GM21381 (cell line): ENCODE results near the gene SNX17.
"Not testable (repeated sequence)": the region's sequence is repeated elsewhere in the genome, so short reads cannot be mapped to it uniquely, and the experiment has no call there.

Source experiments
- ATAC-seq: cut with Tn5 transposase; IDR thresholded peaks from one replicate; pipeline ENCODE4 v1.9.1; 2021; ENCODE audit warnings: mild to moderate bottlenecking, moderate library complexity; ENCODE audit not compliant: unreplicated experiment

SNX17 gene

DNA sequence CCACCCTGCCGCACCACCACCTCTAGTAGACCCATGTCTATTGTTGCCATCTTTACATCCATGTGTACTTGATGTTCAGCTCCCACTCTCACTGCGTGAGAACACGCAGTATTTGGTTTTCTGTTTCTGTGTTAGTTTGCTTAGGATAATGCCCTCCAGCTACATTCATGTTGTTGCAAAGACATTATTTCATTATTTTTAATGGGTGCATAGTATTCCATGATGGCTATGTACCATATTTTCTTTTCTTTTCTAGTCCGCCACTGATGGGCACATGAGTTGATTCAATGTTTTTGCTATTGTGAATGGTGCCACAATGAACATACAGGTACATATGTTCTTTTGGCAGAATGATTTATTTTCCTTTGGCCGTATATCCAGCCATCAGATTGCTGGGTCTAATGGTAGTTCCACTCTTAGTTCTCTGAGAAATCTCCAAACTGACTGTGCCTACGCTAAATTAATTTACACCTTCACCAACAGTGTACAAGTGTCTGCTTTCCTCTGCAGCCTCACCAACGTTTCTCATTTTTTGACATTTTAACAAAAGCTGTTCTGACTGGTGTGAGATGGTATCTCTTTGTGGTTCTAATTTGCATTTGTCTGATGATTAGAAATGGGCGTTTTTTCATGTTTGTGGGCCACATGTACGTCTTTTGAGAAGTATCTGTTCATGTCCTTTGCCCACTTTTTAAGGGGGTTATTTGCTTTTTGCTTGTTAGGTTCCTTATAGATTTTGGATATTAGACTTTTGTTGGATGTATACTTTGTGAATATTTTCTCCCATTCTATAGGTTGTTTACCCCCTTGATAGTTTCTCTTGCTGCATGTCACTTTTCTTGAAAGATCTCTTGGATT lies 20.6 kb downstream of the SNX17 start:
- ATAC-seq: no peak

DNA sequence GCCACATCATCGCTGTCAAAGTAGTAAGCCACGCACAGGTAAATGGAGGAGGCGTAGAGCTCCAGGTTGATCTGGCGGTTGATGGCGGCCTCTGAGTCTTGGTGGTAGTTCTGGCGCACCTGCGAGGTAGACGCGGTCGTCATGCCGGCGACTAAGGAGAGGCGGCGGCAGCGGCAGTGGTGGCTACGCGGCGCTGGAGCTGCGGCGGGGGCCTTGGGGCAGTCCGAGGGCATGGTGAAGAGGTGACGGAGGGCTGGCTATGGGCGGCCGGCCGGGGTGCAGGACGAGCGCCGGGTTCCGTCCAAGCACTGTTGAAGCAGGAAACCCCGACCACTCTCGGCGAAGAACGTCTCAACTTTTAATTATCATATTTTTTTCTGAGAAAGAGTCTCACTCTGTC lies 22.8 kb downstream of the SNX17 start:
- no peak for ATAC-seq

DNA sequence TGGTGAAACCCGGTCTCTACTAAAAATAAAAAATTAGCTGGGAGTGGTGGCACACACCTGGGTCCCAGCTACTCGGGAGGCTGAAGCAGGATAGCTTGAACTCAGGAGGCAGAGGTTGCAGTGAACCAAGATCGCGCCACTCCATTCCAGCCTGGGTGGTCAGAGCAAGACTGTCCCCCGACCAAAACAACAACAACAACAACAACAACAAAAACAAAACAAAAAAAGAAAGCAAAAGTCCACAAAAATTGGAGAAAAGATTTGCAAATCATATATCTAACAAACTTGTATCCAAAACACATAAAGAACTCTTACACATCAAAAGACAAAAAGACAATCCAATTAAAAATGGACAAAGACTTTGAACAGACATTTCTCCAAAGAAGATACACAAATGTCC lies 28.5 kb downstream of the SNX17 start:
- no peak for ATAC-seq

DNA sequence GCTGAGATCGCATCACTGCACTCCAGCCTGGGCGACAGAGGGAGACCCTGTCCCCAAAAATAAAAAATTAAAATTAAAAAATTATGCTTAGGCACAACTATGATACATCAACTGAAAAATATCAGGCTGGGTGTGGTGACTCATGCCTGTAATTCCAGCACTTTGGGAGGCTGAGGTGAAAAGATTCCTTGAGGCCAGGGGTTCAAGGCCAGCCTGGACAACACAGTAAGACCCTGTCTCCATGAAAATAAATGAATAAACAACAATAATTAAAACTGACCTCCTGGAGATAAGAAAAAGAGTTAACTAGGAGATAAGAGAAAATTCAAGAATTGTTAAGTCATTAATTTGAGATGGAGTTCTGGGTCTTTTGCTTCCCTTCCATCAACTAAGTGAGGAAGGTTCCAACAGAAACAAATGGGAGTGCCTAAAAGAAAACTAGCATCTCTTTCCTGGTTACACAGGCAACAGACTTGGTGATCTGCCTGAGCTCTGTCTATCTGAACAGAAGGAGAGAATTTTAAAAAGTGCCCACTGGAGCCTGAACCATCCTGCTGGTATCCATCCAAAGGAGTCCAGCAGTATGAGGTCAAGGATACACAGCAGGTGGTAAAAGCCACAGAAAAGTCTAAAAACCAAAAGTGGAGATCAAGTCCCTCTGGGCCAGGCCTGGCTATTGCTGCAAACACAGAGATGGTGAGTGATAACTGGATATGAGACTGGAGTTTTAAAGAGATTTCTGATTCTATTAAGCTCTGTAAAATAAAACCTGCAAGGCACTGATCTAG lies 30.1 kb downstream of the SNX17 start:
- ATAC-seq: no peak

DNA sequence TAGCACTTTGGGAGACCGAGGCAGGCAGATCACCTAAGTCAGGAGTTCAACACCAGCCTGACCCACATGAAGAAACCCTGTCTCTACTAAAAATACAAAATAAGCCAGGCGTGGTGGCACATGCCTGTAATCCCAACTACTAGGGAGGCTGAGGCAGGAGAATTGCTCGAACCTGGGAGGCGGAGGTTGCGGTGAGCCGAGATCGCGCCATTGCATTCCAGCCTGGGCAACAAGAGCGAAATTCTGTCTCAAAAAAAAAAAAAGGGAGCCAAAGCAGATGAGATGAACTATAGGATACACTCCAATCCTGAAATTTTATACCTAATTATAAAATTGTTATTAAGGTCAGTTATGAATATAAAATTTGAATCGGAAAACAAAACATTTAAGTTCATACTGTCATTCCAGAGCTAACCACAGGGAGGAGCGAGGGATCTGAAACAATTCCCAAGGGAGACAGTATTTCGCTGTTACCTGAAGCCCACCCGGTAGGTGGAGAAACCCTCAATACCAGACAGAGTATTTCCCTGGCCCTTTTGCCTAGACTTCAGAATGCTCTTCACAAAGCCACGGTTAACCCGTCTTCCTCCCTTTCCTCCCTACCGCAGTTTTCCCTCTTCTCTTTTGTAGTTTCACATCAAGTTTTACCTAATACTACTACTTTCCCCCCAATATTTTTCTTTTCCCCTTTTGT lies 37.5 kb downstream of the SNX17 start:
- ATAC-seq: no peak

DNA sequence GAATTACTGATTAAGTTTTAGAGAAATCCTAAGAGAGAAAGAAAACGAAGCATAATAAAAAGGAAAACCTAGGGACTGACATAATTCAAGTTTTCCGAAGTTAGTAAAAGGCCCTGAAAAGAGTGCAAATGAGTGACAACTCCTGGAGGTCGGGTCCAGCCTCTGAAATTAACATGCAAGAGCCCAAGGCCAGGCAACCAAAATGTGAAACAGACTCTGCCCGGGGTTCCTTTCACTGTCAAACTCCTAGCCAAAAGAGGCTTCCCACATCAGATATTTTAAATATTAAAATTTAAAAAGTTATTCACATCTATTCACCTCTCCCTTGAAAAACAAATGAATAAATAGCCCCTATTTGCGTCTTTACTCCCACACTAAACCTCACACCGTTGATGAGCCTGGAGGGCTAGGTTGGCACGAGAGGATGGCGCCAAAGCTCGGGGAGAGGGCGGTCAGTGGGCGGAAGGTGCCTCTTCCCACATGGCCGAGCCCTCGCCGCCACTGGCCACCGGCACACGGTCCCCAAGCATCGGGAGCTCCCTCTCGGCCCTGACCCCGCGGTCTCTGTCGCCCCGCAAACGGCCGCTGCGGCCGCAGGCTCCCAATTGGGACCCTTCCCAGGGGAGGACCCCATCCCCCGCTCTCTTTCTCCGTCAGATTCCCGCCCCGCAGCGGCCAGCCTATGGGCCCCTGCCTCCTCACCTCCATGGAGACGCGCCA lies 38.3 kb downstream of the SNX17 start:
- ATAC-seq: peak; percentile 22

DNA sequence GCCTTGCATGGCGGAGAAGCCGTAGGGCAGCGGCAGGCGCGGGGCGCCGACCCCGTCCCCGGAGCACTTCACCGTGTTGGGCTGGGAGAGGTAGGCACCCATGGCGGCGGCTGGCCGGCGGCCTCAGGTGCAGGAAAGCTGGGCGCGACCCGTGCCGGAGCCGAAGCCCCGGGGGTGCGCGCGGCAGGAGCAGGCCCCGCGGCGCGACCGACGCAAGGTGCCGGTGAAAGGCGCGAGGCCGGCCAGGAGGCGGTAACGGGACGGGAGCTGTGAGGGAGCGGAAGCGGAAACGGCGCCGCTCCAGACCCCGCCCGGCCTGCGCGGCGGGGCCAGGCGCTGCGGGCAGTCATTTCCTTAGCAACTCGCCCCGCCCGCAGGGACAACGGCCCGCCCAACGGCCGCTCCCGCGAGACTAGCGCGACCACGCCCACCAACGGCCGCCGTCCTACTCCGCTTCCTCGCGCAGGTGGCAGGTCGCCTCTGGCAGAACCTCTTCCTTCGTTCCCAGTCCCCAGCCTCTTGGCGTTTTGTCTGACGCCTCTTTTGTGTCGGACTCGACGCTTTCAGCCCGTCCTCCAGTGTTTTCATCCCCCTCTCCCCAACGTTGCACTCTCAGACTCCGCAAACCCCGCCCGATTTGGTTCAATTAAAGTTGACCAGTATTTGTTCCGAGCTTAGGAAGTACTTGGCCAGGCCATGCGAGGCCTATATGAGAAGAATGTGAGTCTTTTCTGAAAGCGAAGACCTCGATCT lies 39.1 kb downstream of the SNX17 start, which contains the start of gene PPM1G:
PPM1G (minus strand) TSS at position 271 of the 753 bp plus-strand sequence; CDS start at position 102, 169 bp downstream.
- peak; percentile 95 for ATAC-seq

DNA sequence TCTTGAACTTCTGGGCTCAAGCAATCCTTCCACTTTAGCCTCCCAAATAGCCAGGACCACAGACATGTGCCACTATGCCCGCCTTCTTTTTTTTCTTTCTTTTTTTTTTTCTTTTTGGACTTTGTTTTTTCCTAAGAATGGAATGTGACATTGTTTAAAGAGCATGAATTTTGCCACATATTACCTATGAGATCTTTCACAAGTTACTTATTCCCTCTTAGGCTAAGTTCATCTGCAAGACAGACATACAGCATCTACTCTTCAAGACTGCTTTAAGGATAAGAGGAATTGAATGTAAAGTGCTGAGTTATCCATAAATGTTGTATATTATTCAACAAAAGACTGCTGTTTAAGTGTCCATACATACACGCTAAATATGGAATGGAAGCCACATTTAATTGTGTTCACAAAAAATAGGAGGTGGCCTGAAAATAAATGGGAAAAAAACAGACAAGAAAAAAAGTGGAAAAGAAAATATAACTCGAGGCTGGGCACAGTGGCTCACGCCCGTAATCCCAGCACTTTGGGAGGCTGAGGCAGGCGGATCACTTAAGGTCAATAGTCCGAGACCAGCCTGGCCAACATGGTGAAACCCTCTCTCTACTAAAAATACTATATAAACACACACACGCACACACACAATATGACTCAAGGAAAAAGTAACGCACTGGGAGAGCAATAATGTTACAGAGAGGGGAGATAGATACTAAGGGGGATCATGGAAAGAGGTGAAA lies 42.2 kb downstream of the SNX17 start:
- no peak for ATAC-seq

DNA sequence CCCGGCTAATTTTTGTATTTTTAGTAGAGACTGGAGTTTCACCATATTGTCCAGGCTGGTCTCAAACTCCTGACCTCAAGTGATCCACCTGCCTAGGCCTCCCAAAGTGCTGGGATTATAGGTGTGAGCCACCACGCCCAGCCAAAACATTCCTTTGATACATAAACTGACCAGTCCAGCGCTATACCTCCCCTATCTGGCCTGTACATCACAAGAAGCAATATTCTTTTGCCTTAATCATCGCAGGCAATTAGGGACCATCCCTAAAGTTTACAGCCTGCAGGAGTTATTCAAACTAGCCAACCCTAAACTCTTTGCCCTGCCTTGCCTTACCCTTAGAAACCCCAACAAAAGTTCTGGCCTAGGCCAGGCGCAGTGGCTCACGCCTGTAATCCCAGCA lies 45.7 kb downstream of the SNX17 start:
- ATAC-seq: no peak

DNA sequence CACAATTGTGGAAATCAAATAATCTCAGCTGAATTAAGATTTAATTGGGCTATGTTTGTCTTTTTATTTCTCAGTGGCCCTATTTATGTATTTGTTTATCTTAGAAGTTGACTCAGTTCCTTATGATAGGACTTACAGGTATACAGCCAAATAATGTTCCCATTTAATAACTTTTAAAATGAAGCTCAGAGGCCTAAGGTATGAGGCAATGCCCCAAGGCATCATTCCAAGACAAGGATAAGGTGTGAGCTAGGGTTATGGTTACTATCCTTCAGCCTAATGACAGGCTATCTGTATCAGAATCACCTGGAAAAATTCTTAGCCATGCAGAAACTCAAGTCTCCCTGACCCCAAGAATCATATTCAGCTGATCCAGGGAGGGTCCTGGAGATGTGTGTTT lies 50.6 kb downstream of the SNX17 start:
- no peak for ATAC-seq

DNA sequence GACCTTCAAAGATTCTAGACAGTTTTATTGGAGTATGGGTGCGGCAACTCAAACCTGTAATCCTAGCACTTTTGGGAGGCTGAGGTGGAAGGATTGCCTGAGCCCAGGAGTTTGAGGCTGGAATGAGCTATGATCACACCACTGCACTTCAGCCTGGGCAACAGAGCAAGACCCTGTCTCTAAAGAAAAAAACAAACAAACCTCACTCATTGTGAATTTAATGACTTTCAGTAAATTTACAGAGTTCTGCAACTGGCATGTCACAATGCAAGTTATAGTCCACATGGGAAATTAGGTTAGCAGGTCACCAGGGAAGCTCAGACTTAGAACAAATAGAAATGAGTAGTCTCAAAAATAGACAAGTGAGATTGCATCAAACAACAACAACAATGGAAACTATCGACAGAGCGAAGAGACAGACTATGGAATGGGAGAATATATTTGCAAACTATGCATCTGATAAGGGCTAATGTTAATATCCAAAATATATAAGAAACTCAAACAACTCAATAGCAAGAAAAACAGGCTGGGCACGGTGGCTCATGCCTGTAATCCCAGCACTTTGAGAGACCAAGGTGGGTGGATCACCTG lies 51.3 kb downstream of the SNX17 start:
- no peak for ATAC-seq

DNA sequence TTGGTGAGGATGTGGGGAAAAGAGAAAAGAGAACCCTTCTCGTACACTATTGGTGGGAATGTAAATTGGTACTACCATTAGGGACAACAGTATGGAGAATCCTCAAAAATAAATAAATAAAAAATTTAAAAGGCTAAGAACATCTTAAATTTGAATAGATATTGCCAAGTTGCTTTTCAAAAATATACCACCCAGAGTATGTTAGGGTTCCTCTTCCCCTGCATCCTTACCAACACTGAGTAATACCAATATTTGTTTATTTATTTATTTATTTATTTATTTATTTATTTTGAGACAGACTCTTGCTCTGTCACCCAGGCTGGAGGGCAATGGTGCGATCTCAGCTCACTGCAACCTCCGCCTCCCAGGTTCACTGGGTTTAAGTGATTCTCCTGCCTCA lies 52.5 kb downstream of the SNX17 start:
- no peak for ATAC-seq

DNA sequence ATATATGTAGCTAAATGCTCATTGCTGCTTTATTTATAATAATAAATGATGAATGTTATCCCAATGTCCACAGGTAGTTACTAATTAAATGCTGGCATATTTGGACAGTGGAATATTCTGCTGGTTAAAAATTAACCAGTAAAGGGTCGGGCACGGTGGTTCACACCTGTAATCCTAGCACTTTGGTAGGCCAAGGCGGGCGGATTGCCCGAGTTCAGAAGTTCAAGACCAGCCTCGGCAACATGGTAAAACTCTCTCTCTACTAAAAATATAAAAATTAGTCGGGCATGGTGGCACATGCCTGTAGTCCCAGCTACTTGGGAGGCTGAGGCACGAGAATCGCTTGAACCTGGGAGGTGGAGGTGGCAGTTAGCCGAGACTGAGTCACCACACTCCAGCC lies 54.6 kb downstream of the SNX17 start:
- ATAC-seq: not testable (repeated sequence)
